GM23338 (cell line): ENCODE data around the gene EPS8L3. TPM values are rescaled to one million over a fixed set of nuclear protein-coding genes. Genes with fewer than 3 reads are reported as not detected.

Experiments used
- ATAC-seq: fragments of 200-7000 bp; cut with Tn5 transposase; 3 replicates; pipeline ENCODE4 v1.9.1; 2020
- DNase-seq: peaks from one replicate; pipeline ENCODE4 v3.0.0-alpha.2; 2015; ENCODE audit warnings: low spot score
- H2AFZ ChIP-seq: fragments of 200-600 bp; sonication (generic); 2 replicates; pipeline ENCODE4 v1.8.0; 2016; ENCODE audit warnings: antibody characterized with exemption, mild to moderate bottlenecking, moderate library complexity
- H3F3A ChIP-seq: fragments of 200-600 bp; sonication (generic); replicated peaks from 2 replicates; pipeline ENCODE4 v1.8.0; 2017; ENCODE audit warnings: antibody characterized with exemption, mixed run types, low read depth
- H3K27ac ChIP-seq: fragments of 200-600 bp; sonication (generic); 2 replicates; pipeline ENCODE4 v1.6.1; 2016; ENCODE audit warnings: low read depth
- H3K27me3 ChIP-seq: fragments of 200-600 bp; sonication (generic); 2 replicates; pipeline ENCODE4 v1.8.0; 2016; ENCODE audit warnings: mild to moderate bottlenecking, mixed run types, moderate library complexity; ENCODE audit not compliant: insufficient read depth
- H3K36me3 ChIP-seq: fragments of 200-600 bp; sonication (generic); 2 replicates; pipeline ENCODE4 v1.8.0; 2016; ENCODE audit warnings: mild to moderate bottlenecking; ENCODE audit not compliant: insufficient read depth
- H3K4me1 ChIP-seq: fragments of 200-600 bp; sonication (generic); 2 replicates; pipeline ENCODE4 v1.8.0; 2016; ENCODE audit warnings: mild to moderate bottlenecking, moderate library complexity; ENCODE audit not compliant: insufficient read depth
- H3K4me2 ChIP-seq: fragments of 200-600 bp; sonication (generic); 2 replicates; pipeline ENCODE4 v1.7.1; 2017; ENCODE audit warnings: mixed run types
- H3K4me3 ChIP-seq: fragments of 200-600 bp; sonication (generic); 2 replicates; pipeline ENCODE4 v1.6.1; 2016; ENCODE audit warnings: mixed run types
- H3K79me2 ChIP-seq: fragments of 200-600 bp; sonication (generic); replicated peaks from 2 replicates; pipeline ENCODE4 v1.8.0; 2017; ENCODE audit warnings: mild to moderate bottlenecking; ENCODE audit not compliant: insufficient read depth
- H3K9me2 ChIP-seq: fragments of 200-600 bp; sonication (generic); 2 replicates; pipeline ENCODE4 v1.8.0; 2017; ENCODE audit not compliant: insufficient read depth
- H4K20me1 ChIP-seq: fragments of 200-600 bp; sonication (generic); replicated peaks from 2 replicates; pipeline ENCODE4 v1.8.0; 2017; ENCODE audit warnings: mild to moderate bottlenecking; ENCODE audit not compliant: insufficient read depth
- H3K27ac Mint-ChIP-seq: 2 replicates; pipeline ENCODE4 v1.8.0; 2020; ENCODE audit warnings: inconsistent platforms, mild to moderate bottlenecking, moderate library complexity, mixed read lengths
- H3K27me3 Mint-ChIP-seq: 3 replicates; pipeline ENCODE4 v1.8.0; 2022; ENCODE audit warnings: low read depth, mild to moderate bottlenecking, moderate library complexity, mixed read lengths, inconsistent platforms; ENCODE audit not compliant: insufficient read depth, poor library complexity
- H3K36me3 Mint-ChIP-seq: 3 replicates; pipeline ENCODE4 v1.8.0; 2021; ENCODE audit warnings: low read depth, mild to moderate bottlenecking, inconsistent platforms, moderate library complexity, mixed read lengths
- H3K4me1 Mint-ChIP-seq: 3 replicates; pipeline ENCODE4 v1.8.0; 2020; ENCODE audit warnings: mild to moderate bottlenecking, inconsistent platforms, mixed read lengths
- H3K4me3 Mint-ChIP-seq: 3 replicates; pipeline ENCODE4 v1.8.0; 2021; ENCODE audit warnings: moderate library complexity, mild to moderate bottlenecking, inconsistent platforms, mixed read lengths
- H3K9me3 Mint-ChIP-seq: 3 replicates; pipeline ENCODE4 v1.8.0; 2020; ENCODE audit warnings: moderate library complexity, mild to moderate bottlenecking, inconsistent platforms, mixed read lengths
- CREB1 ChIP-seq: fragments of 250-450 bp; sonication (Bioruptor Pico); IDR thresholded peaks from 2 replicates; pipeline ENCODE4 v1.5.0; 2020; ENCODE audit warnings: low read depth, mild to moderate bottlenecking, moderate library complexity
- CTCF ChIP-seq, 2 experiments: fragments of 200-600 bp in 1 of 2; sonication (generic) in 1 of 2; conservative IDR thresholded peaks; 2 replicates each; pipeline versions ENCODE4 v1.5.1 to v1.6.1; 2016 to 2017; ENCODE audit warnings: antibody characterized with exemption in 2 of 2, low read depth in 2 of 2, mild to moderate bottlenecking in 2 of 2, moderate library complexity in 1 of 2
- ETS1 ChIP-seq: IDR thresholded peaks from 2 replicates; pipeline ENCODE4 v1.6.1; 2016; ENCODE audit warnings: antibody characterized with exemption
- EZH2 ChIP-seq: fragments of 200-600 bp; sonication (generic); IDR thresholded peaks from one replicate; pipeline ENCODE4 v1.8.0; 2017; ENCODE audit warnings: antibody characterized with exemption, mild to moderate bottlenecking, low read depth; ENCODE audit not compliant: unreplicated experiment
- JUNB ChIP-seq: IDR thresholded peaks from one replicate; pipeline ENCODE4 v1.6.1; 2016; ENCODE audit warnings: antibody characterized with exemption; ENCODE audit not compliant: unreplicated experiment
- NANOG ChIP-seq: IDR thresholded peaks from 2 replicates; pipeline ENCODE4 v1.6.1; 2016; ENCODE audit warnings: antibody characterized with exemption, borderline replicate concordance
- POLR2AphosphoS5 ChIP-seq: IDR thresholded peaks from 2 replicates; pipeline ENCODE4 v1.6.1; 2016; ENCODE audit warnings: antibody characterized with exemption, low read depth
- REST ChIP-seq: IDR thresholded peaks from one replicate; pipeline ENCODE4 v1.6.1; 2018; ENCODE audit warnings: antibody characterized with exemption; ENCODE audit not compliant: unreplicated experiment
- STAT1 ChIP-seq: IDR thresholded peaks from one replicate; pipeline ENCODE4 v1.6.1; 2016; ENCODE audit warnings: antibody characterized with exemption; ENCODE audit not compliant: unreplicated experiment
- ZNF114 ChIP-seq: fragments of 250-450 bp; sonication (Bioruptor Pico); IDR thresholded peaks from 2 replicates; pipeline ENCODE4 v1.5.0; 2020; ENCODE audit warnings: mild to moderate bottlenecking, moderate library complexity
- ZNF331 ChIP-seq: fragments of 250-450 bp; sonication (Bioruptor Pico); IDR thresholded peaks from 2 replicates; pipeline ENCODE4 v1.5.0; 2020; ENCODE audit warnings: low read depth, mild to moderate bottlenecking, moderate library complexity
- polyA plus RNA-seq: library from polyadenylated mRNA; unstranded; fragments of >200 nt; fragmentation: Nextera tagmentation; extraction: Ambion mirVana; gene quantifications from 2 replicates; pipeline ENCODE4 v1.2.1, GENCODE V29; 2016
- total RNA-seq: library from RNA; depleted of rRNA; stranded (reverse); fragments of >200 nt; shearing (Covaris generic); gene quantifications from 2 replicates; pipeline ENCODE4 v1.2.3, GENCODE V29; 2014

Gene EPS8L3
- total and polyA plus RNA-seq, 2 experiments from 2014 or later = not detected

- Histone ChIP-seq H3K4me1 (no peaks in the 10 kb centered on the region), H3K79me2 (no peaks in the 10 kb centered on the region), H3K4me3 (no peak overlapping the region), H2AFZ (no peak overlapping the region), H3K36me3 (no peaks in the 10 kb centered on the region), H3F3A (no peaks in the 10 kb centered on the region), H3K9me2 (no peaks in the 10 kb centered on the region), H3K4me2 (no peak overlapping the region), H3K27ac (no peak overlapping the region), H3K27me3 (no peaks in the 10 kb centered on the region), H4K20me1 (no peaks in the 10 kb centered on the region)
- Mint-ChIP-seq H3K4me1 (no peaks in the 10 kb centered on the region), H3K36me3 (no peaks in the 10 kb centered on the region), H3K4me3 (no peak overlapping the region), H3K9me3 (no peaks in the 10 kb centered on the region), H3K27ac (no peak overlapping the region), H3K27me3 (peaks cover under 1% of the 10 kb centered on the region)
- DNase-seq (no peak), ATAC-seq (peak; percentile 81)
- TF ChIP-seq NANOG (no peak), JUNB (no peak), REST (no peak), STAT1 (no peak), CREB1 (CRISPR knock-in tag) (no peak), ETS1 (no peak), CTCF (conservative IDR thresholded peaks at IDR 0.05; ENCODE audit: low read depth in 2 of 2) (peak in 1 of 2 experiments; percentile 29; a peak in 1 of 4 replicates), ZNF331 (no peak)
Observed at GRCh38 chr1:109808703-109809102, 45.0 kb upstream of the EPS8L3 start.

- Mint-ChIP-seq H3K36me3 (no peaks in the 10 kb centered on the region), H3K27ac (no peak overlapping the region), H3K4me3 (no peak overlapping the region), H3K4me1 (no peaks in the 10 kb centered on the region), H3K9me3 (no peaks in the 10 kb centered on the region), H3K27me3 (peaks cover 4% of the 10 kb centered on the region)
- no peak overlapping the region for H3K4me2 ChIP-seq
- H3K4me3 ChIP-seq = no peak overlapping the region
- no peaks in the 10 kb centered on the region for H3K9me2 ChIP-seq
- ATAC-seq (no peak), DNase-seq (no peak)
- H3K79me2 ChIP-seq = no peaks in the 10 kb centered on the region
- no peaks in the 10 kb centered on the region for H4K20me1 ChIP-seq
- no peak overlapping the region for H3K27ac ChIP-seq
- no peak overlapping the region for H2AFZ ChIP-seq
- no peaks in the 10 kb centered on the region for H3K36me3 ChIP-seq
- H3K4me1 ChIP-seq = no peaks in the 10 kb centered on the region
- H3F3A ChIP-seq = no peaks in the 10 kb centered on the region
- H3K27me3 ChIP-seq = no peaks in the 10 kb centered on the region
- no peak for TF ChIP-seq POLR2AphosphoS5
- TF ChIP-seq ZNF114 (CRISPR knock-in tag) = no peak
- TF ChIP-seq JUNB = no peak
- no peak for TF ChIP-seq CTCF (conservative IDR thresholded peaks at IDR 0.05; ENCODE audit: low read depth in 2 of 2)
- no peak for TF ChIP-seq STAT1
- no peak for TF ChIP-seq NANOG
- TF ChIP-seq EZH2 = no peak
Observed at GRCh38 chr1:109807822-109808680, 44.3 kb upstream of the EPS8L3 start.
